HG02840 (cell line): Measurements from ENCODE around the gene ABLIM1.

ENCODE experiments used
- ATAC-seq: cut with Tn5 transposase; IDR thresholded peaks from one replicate; pipeline ENCODE4 v1.9.1; 2021; ENCODE audit warnings: mild to moderate bottlenecking, moderate library complexity, moderate number of reproducible peaks; ENCODE audit not compliant: unreplicated experiment, low FRiP score

ABLIM1 gene

DNA sequence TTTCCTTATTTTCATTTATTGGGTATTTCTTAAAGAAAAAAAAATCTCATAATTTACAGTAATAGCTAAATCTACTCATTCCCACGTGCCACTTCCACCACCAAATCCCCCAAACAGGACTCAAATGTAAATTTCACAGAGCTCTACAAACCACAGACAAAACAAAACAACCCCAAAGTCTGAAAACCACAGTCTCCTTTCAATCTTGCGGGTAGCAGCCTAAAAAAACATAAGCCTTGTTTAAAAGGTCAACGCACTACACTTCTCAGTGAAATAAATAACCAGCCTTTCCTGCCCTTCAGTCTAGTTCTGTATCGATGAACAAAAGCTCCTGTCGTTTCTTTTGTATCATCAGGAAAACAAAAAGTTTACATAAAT lies 132.0 kb downstream of the ABLIM1 start:
- peak; percentile 39 for ATAC-seq

DNA sequence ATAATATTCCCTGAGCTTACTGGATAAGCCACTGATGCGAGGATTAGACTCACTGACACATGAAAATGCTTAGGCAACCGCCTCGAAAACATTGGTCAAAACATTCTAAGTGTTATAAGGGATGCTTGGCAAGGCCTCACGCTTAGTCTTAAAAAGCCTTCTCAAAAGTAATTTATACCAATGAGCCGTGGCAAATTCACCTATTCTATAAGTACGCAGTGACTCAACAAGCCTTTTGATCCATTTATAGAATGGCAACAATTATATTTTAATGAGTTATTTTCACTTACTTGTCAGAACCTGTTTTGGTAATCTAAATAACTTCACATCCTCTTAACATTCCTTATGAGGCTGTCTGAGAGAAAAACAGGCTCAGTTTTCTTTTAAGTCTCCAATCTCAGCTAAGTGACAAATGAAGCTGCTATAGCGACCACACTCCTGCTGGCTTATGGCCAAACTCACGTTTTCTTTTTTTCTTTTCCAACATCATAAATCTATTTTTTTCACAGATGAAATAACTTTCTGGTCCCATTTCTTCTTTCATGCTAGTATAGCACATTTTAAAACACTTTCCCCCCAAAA lies 132.6 kb downstream of the ABLIM1 start:
- no peak for ATAC-seq

DNA sequence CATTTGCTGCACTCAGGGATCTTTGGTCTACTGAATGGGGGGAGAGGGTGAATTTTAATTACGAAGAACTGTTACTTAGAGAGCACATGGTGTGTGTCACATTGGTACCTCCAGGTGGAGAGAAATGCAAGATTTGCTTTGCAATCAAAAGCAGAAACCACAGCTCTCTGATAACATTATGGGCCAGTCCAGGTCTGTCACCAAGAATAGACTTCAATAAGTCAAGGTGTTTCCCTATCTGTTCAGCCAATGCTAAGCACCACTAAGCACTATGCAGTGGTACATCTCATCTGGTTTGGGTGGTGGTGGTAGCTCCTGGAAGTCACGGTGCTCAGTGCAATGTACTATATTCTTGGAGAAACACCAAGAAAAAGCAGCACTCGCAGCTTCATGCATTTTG lies 134.2 kb downstream of the ABLIM1 start:
- no peak for ATAC-seq

DNA sequence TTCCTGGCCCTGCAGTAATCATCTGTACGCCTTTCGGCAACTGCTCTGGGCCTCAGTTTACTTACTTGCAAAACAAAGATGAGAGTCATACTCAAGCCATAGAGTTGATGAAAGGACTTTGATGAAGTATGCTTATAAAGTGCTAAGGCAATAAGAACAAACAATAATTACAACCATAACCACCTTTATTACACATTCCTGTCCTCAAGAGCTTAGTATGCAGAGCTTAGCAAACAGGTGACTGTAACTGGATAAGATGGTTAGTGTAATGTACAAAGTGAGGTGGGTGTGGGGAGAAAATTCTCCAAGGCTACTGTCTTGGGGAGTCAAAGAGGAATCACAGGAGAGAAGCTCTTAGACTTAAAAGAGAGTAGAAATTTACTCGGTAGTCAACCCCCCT lies 136.8 kb downstream of the ABLIM1 start:
- ATAC-seq = no peak

GRCh38 chr10:114520453-114520852 lies 137.6 kb downstream of the ABLIM1 start:
- no peak for ATAC-seq

- ATAC-seq = no peak
These were observed 138.2 kb downstream of the ABLIM1 start for GRCh38 chr10:114519756-114520293.

DNA sequence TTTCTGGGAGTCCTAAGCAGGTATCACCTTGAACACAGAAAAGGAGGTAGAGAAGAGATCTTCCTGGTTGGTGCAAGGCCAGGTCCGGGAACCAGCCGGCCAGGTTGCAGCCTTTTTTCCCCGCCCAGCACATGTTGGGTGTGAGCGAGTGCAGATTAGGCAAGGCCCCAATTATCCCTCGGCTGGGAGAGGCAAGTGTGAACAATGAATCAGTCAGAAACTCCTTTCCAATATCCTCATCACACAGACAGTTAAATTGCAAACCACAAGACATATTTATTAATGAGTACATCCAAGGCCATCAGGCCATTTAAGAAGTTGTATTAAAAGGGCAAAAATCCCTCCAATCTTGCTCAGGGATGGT lies 138.8 kb downstream of the ABLIM1 start:
- no peak for ATAC-seq

DNA sequence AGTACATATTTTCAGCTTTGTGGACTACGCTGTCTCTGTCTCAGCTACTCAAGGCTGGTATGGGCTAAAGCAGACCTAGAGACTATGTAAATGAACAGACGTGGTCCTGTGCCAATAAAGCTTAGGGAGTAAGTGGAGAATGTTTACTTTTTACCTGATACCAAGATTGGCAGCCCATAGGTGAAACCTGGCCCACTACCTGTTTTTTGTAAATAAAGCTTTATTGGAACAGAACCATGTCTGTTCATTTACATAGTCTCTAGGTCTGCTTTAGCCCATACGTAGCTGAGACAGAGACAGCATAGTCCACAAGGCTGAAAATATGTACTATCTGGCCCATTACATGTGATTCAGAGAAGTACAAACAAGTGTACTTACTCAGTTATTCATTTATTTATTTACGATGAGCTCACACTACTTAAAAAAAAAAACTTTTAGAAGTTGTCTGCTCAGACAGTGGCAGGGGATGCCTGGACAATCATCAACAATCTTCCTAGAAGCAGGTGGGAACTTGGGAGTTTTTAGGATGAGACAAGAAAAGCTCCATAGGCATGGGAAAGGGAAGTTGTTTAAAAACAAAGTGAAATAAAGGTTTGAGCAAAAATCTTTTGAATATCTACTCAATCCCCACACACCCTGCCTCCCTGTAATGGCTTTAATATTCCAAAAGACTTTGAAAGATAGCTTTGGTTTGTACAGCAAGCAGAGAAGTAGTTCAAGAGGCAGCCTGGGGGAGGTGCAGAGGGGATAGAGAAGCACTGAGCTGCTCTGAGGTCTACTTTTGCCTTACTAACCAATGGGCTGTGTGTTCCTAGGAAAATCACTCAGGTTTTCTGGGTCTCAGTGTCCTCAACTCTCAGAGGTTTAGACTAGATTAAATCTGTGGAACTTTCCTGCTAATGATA lies 139.4 kb downstream of the ABLIM1 start:
- ATAC-seq = no peak

DNA sequence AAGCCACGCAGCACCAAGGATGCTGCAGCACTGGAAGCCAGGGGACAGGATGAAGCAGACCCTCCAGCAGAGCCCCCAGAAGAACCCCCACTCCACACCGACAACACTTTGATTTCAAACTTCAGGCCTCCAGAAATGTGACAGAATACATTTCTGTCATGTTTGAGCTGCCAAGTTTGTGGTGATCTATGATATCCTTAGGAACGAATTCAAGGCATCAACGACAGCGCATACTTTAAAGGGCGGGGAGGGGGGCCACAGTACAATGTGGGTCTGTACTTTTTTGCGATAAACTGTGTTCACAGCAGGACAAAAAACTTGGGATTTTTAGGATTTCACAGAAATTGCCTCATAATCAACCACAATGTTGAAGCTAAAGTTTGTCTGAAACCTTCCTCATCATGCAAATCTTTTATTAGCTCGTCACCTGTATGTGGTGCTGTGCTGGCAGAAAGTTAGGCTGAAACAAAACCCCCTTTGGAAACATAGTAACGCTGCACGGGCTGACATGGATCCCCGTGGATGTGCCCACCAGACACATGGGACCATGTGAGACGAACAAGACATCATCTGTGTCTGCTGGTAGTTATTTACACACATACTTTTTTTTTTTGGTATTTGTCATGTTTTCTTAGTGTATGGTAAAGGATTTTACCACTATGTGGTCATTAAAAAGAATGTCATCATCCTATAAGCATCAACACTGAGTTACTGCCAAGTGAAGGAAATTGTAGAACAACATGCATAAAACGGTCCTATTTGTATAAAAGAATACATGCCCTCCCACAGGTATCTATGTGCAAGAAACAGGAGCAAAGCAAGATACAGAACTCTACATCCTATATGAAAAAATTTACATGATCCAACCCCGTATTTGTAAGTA lies 140.5 kb downstream of the ABLIM1 start:
- no peak for ATAC-seq

GRCh38 chr10:114516356-114516755 lies 141.7 kb downstream of the ABLIM1 start:
- ATAC-seq = no peak

GRCh38 chr10:114515298-114515914 lies 142.7 kb downstream of the ABLIM1 start:
- ATAC-seq = no peak

DNA sequence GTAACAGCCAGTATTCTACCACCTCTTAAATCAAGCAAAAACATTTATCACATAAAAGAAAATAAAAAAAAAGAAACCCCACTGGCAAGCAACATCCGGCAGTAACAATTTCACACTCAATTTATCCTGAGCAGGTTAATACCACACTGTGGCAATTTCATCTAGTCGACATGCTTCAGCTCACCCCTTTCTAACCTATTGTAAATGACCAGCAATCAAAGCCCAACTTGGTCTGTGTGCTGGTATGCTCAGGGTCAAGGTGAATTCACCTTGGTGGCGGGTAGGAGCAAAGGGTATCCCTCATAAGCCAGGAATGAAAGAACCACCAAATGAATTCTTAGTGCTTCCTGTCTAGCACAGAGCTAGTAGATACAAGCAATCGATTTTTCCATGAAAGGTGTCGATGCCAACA lies 144.7 kb downstream of the ABLIM1 start:
- ATAC-seq = no peak

DNA sequence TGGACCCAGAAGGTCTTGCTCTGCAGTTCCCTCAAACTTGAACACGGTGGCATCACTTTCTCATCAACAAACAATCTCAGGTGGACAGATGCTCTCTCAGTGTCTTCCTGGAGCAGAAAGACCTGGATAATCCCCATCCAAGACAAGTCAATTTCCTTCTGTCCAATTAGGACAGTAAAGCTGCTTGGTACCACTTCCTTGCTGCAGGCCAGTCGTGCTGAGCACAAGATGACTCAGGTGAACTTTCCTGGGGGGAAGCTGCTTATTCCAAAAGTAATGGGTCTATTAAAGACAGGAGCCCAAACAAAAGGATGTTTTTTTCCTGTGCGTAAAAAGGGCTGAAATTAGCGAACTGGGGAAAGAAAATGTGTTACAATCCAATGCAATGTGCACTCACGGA lies 146.2 kb downstream of the ABLIM1 start:
- no peak for ATAC-seq

DNA sequence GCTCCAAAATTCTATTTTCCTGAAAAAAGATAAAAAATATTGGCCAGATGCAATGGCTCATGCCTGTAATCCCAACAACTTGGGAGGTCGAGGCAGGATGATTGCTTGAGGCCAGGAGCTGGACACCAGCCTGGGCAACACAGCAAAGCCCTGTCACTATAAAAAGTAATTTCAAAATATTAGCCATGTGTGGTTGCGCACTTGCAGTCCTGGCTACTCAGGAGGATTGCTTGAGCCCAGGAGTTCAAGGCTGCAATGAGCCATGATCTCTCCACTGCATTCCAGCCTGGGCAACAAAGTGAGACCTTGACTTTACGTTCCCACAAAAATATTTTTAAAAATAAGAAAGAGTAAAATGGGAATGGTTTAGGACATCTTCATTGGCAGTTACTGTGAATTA lies 149.7 kb downstream of the ABLIM1 start:
- no peak for ATAC-seq

GRCh38 chr10:114507449-114507848 lies 150.6 kb downstream of the ABLIM1 start:
- no peak for ATAC-seq

- no peak for ATAC-seq
These were observed 151.1 kb downstream of the ABLIM1 start for GRCh38 chr10:114506871-114507385.

GRCh38 chr10:114504769-114505579 lies 153.1 kb downstream of the ABLIM1 start:
- no peak for ATAC-seq

DNA sequence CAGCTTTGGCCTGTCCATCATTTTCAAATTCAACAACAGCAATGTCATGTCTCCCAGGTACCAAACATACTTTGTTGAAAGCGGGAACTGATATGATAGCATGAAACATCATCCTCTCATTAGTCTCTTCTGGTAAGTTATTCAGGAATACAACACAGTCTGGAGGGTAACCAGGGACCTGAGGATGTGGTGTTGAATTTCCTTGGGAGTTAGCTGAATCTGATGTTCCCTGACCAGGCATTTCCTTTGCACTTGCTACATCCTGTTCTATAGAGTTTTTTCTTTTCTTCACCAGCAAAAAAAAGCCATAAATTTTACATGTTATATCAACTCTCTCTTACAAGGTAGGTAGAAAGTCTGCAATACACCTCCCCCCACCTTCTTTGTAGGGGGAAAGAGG lies 156.0 kb downstream of the ABLIM1 start:
- ATAC-seq = no peak

GRCh38 chr10:114501650-114502049 lies 156.4 kb downstream of the ABLIM1 start:
- ATAC-seq = no peak
